ENCODE measurements around the gene MYO18B. TPM values are rescaled to one million over a fixed set of nuclear protein-coding genes. Genes with fewer than 3 reads are reported as not detected.

Gene MYO18B
- total RNA-seq, 1 donor, result 0.31 TPM

- no peaks in the 10 kb centered on the region for H3K9me3 ChIP-seq (ENCODE audit: low read depth, low read length)
- no peak overlapping the region for H3K4me3 ChIP-seq (ENCODE audit: low read length)
- no peaks in the 10 kb centered on the region for H3K27me3 ChIP-seq (ENCODE audit: insufficient read depth, low read length)
- H3K4me1 ChIP-seq (ENCODE audit: insufficient read depth, low read length), result no peaks in the 10 kb centered on the region
These were observed 275.9 kb downstream of the MYO18B start for GRCh38 chr22:26017932-26018331.

- Histone ChIP-seq H3K9me3 (ENCODE audit: low read depth, low read length) (no peaks in the 10 kb centered on the region), H3K4me1 (ENCODE audit: insufficient read depth, low read length) (no peaks in the 10 kb centered on the region), H3K27me3 (ENCODE audit: insufficient read depth, low read length) (no peaks in the 10 kb centered on the region), H3K4me3 (ENCODE audit: low read length) (no peak overlapping the region)
These were observed 277.6 kb downstream of the MYO18B start for GRCh38 chr22:26019596-26019995.

- Histone ChIP-seq H3K4me3 (ENCODE audit: low read length) (no peak overlapping the region), H3K27me3 (ENCODE audit: insufficient read depth, low read length) (no peaks in the 10 kb centered on the region), H3K9me3 (ENCODE audit: low read depth, low read length) (no peaks in the 10 kb centered on the region), H3K4me1 (ENCODE audit: insufficient read depth, low read length) (no peaks in the 10 kb centered on the region)
These were observed 279.5 kb downstream of the MYO18B start for GRCh38 chr22:26021516-26021915.

GRCh38 chr22:26023104-26023775 lies 281.3 kb downstream of the MYO18B start:
- no peaks in the 10 kb centered on the region for H3K27me3 ChIP-seq (ENCODE audit: insufficient read depth, low read length)
- H3K4me1 ChIP-seq (ENCODE audit: insufficient read depth, low read length), result no peaks in the 10 kb centered on the region
- no peak overlapping the region for H3K4me3 ChIP-seq (ENCODE audit: low read length)
- no peaks in the 10 kb centered on the region for H3K9me3 ChIP-seq (ENCODE audit: low read depth, low read length)

GRCh38 chr22:26025626-26026025 lies 283.6 kb downstream of the MYO18B start:
- Histone ChIP-seq H3K4me1 (ENCODE audit: insufficient read depth, low read length) (no peaks in the 10 kb centered on the region), H3K4me3 (ENCODE audit: low read length) (no peak overlapping the region), H3K9me3 (ENCODE audit: low read depth, low read length) (no peaks in the 10 kb centered on the region), H3K27me3 (ENCODE audit: insufficient read depth, low read length) (no peaks in the 10 kb centered on the region)

DNA sequence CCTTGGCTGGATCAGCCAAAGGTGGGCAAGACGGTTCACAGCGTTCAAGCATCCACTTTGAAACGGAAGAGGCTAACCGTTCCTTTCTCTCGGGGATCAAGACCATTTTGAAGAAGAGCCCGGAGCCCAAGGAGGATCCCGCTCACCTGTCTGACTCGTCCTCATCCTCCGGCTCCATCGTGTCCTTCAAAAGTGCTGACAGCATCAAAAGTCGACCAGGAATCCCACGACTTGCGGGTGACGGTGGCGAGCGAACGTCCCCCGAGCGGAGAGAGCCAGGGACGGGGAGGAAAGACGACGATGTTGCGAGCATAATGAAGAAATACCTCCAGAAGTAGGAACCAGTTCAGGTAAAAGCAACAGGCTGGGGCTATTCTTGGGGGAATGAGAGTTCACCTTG lies 285.4 kb downstream of the MYO18B start:
- Histone ChIP-seq H3K4me1 (ENCODE audit: insufficient read depth, low read length) (no peaks in the 10 kb centered on the region), H3K4me3 (ENCODE audit: low read length) (no peak overlapping the region), H3K9me3 (ENCODE audit: low read depth, low read length) (no peaks in the 10 kb centered on the region), H3K27me3 (ENCODE audit: insufficient read depth, low read length) (no peaks in the 10 kb centered on the region)

DNA sequence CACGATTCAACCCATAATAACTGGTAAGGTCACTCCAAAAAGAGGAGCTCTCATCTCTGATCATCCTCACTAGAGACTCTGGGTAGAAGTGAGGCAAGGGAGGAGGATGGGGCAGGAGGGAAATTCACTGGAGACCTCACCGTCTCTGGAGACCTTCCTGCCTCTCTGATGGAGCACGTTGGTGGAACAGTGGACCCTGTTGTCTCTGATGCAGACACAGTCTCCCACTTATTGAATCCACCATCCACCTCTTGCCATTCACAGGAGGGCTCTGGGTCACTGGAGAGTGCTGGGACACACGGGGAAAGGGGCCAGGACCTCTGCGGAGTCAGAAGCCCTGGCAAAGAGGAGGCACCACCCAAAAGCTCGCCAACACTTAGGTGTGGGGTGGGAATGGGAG lies 289.7 kb downstream of the MYO18B start:
- no peak overlapping the region for H3K4me3 ChIP-seq (ENCODE audit: low read length)
- H3K27me3 ChIP-seq (ENCODE audit: insufficient read depth, low read length), result no peaks in the 10 kb centered on the region
- no peaks in the 10 kb centered on the region for H3K9me3 ChIP-seq (ENCODE audit: low read depth, low read length)
- H3K4me1 ChIP-seq (ENCODE audit: insufficient read depth, low read length), result no peaks in the 10 kb centered on the region

- H3K4me3 ChIP-seq (ENCODE audit: low read length), result no peak overlapping the region
These were observed 291.1 kb downstream of the MYO18B start for GRCh38 chr22:26033071-26033470.

DNA sequence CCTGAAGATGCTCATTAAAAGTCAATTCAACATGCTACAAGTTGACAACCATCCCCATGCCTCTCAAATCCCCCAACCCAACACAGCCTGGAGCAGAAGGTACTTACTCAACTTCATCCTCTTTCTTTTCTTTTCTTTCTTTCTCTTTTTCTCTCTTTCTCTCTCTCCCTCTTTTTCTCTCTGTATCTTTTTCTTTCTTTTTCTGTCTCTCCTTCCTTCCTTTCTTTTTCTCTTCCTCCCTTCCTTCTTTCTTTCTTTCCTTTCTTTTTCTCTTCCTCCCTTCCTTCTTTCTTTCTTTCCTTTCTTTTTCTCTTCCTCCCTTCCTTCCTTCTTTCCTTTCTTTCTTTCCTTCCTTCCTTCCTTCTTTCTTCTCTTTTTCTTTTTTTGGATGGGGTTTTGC lies 291.6 kb downstream of the MYO18B start:
- Histone ChIP-seq H3K4me3 (ENCODE audit: low read length) (no peak overlapping the region), H3K9me3 (ENCODE audit: low read depth, low read length) (no peaks in the 10 kb centered on the region), H3K27me3 (ENCODE audit: insufficient read depth, low read length) (no peaks in the 10 kb centered on the region), H3K4me1 (ENCODE audit: insufficient read depth, low read length) (no peaks in the 10 kb centered on the region)

More at GRCh38 chr22:26033071-26033470, 291.1 kb downstream of the MYO18B start:
- Histone ChIP-seq H3K4me1 (ENCODE audit: insufficient read depth, low read length) (no peaks in the 10 kb centered on the region), H3K9me3 (ENCODE audit: low read depth, low read length) (no peaks in the 10 kb centered on the region), H3K27me3 (ENCODE audit: insufficient read depth, low read length) (no peaks in the 10 kb centered on the region)

DNA sequence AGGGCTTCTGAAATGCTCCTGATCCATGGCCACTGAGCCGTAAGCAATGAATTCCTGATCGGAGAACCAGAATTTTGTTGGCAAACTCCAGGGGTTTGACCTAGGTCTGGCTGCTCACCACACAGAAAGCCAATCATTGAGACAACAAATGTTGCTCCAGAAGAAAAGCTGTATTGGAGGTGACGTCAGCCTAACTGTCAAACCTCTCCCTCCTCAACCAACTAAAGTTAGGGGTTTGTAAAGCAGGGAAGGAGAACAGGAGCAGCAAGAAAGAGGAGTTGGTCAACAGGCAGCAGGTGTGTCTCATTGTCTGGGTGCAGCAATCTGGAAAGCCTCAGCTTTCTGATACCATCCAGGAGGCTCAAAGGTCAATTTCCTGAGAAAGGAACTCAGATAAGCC lies 293.5 kb downstream of the MYO18B start:
- H3K4me3 ChIP-seq (ENCODE audit: low read length), result no peak overlapping the region
- H3K4me1 ChIP-seq (ENCODE audit: insufficient read depth, low read length), result no peaks in the 10 kb centered on the region
- no peaks in the 10 kb centered on the region for H3K27me3 ChIP-seq (ENCODE audit: insufficient read depth, low read length)
- H3K9me3 ChIP-seq (ENCODE audit: low read depth, low read length), result no peaks in the 10 kb centered on the region

DNA sequence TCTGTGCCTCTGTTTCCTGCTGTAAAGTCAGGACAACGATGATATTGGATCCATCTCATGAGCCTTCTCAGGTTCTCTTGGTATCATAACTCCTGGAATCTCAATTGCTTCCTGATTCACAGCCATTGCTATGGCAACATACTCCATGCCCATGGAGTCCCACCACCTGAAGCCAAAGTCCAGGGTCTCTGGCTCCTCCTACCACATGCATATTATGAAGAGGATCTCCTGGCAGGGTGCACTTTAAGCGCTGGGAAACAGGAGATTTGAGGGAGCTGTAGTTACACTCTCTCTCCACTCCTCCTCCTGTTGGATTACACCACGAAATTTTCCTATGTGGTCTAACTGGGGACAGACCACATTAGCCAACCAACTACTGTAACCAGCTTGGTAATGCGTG lies 296.4 kb downstream of the MYO18B start:
- no peaks in the 10 kb centered on the region for H3K27me3 ChIP-seq (ENCODE audit: insufficient read depth, low read length)
- no peaks in the 10 kb centered on the region for H3K9me3 ChIP-seq (ENCODE audit: low read depth, low read length)
- no peak overlapping the region for H3K4me3 ChIP-seq (ENCODE audit: low read length)
- H3K4me1 ChIP-seq (ENCODE audit: insufficient read depth, low read length), result no peaks in the 10 kb centered on the region

- H3K4me1 ChIP-seq (ENCODE audit: insufficient read depth, low read length), result no peaks in the 10 kb centered on the region
- no peak overlapping the region for H3K4me3 ChIP-seq (ENCODE audit: low read length)
- no peaks in the 10 kb centered on the region for H3K9me3 ChIP-seq (ENCODE audit: low read depth, low read length)
- no peaks in the 10 kb centered on the region for H3K27me3 ChIP-seq (ENCODE audit: insufficient read depth, low read length)
These were observed 299.9 kb downstream of the MYO18B start for GRCh38 chr22:26041931-26042330.

- H3K4me3 ChIP-seq (ENCODE audit: low read length), result no peak overlapping the region
- H3K27me3 ChIP-seq (ENCODE audit: insufficient read depth, low read length), result no peaks in the 10 kb centered on the region
- no peaks in the 10 kb centered on the region for H3K9me3 ChIP-seq (ENCODE audit: low read depth, low read length)
- no peaks in the 10 kb centered on the region for H3K4me1 ChIP-seq (ENCODE audit: insufficient read depth, low read length)
These were observed 301.0 kb downstream of the MYO18B start for GRCh38 chr22:26043031-26043430.

DNA sequence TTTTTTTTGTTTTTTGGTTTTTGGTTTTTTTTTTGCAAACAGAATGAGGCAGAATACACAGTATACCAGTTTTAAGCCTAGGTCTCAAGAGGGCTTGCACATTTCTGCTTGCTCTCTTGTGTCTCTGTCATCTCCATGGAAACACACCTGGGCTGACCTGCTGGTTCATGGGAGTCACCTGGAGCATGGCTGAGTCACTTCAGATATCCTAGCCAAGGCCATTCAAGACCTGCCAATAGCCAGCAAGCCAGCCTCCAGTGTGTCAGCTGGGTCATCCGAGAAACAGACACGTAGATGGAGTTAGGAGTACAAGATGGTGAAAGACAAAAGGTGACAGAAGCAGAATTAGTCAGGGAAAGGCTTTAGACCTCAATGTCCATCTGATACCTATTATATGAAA lies 303.1 kb downstream of the MYO18B start:
- Histone ChIP-seq H3K4me3 (ENCODE audit: low read length) (no peak overlapping the region), H3K4me1 (ENCODE audit: insufficient read depth, low read length) (no peaks in the 10 kb centered on the region), H3K9me3 (ENCODE audit: low read depth, low read length) (no peaks in the 10 kb centered on the region), H3K27me3 (ENCODE audit: insufficient read depth, low read length) (no peaks in the 10 kb centered on the region)

GRCh38 chr22:26045860-26046259 lies 303.9 kb downstream of the MYO18B start:
- Histone ChIP-seq H3K27me3 (ENCODE audit: insufficient read depth, low read length) (no peaks in the 10 kb centered on the region), H3K9me3 (ENCODE audit: low read depth, low read length) (no peaks in the 10 kb centered on the region), H3K4me1 (ENCODE audit: insufficient read depth, low read length) (no peaks in the 10 kb centered on the region), H3K4me3 (ENCODE audit: low read length) (no peak overlapping the region)

DNA sequence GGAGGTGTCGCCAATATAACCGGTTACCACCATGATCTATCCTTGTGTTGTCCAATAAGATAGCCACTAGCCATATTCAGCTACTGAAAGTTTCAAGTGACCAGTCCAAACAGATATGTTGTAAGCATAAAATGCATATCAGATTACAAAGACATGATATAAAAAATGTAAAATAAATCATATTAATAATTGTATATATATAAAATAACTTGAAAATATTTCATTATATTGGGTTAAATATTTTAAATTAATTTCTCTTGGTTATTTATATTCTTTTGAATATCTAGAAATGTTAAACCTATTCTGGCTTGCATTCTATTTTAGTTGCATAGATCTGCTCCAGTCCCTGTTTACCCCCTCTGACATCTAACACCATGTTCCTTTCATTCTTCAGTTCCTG lies 305.5 kb downstream of the MYO18B start:
- Histone ChIP-seq H3K4me1 (ENCODE audit: insufficient read depth, low read length) (no peaks in the 10 kb centered on the region), H3K4me3 (ENCODE audit: low read length) (no peak overlapping the region), H3K27me3 (ENCODE audit: insufficient read depth, low read length) (no peaks in the 10 kb centered on the region), H3K9me3 (ENCODE audit: low read depth, low read length) (no peaks in the 10 kb centered on the region)

Measured in mononuclear cell (primary cell).